HG03066 (cell line): ENCODE results near the gene MAPRE2.
"Not testable (repeated sequence)": the region's sequence is repeated elsewhere in the genome, so short reads cannot be mapped to it uniquely, and the experiment has no call there.

Experiments
- ATAC-seq: cut with Tn5 transposase; IDR thresholded peaks from one replicate; pipeline ENCODE4 v1.9.1; 2021; ENCODE audit warnings: low read depth; ENCODE audit not compliant: unreplicated experiment

Gene MAPRE2

GRCh38 chr18:35143622-35144596 is 102.7 kb downstream of the MAPRE2 start:
- no peak for ATAC-seq

GRCh38 chr18:35144698-35145097 is 103.5 kb downstream of the MAPRE2 start:
- no peak for ATAC-seq

- ATAC-seq, result not testable (repeated sequence)
Measured at GRCh38 chr18:35150195-35150594, 109.0 kb downstream of the MAPRE2 start.

GRCh38 chr18:35153609-35154272 is 112.5 kb downstream of the MAPRE2 start:
- ATAC-seq, result no peak

GRCh38 chr18:35155398-35156117 is 114.3 kb downstream of the MAPRE2 start:
- ATAC-seq, result no peak

- ATAC-seq, result no peak
Measured at GRCh38 chr18:35157181-35157580, 116.0 kb downstream of the MAPRE2 start.

GRCh38 chr18:35158728-35159450 is 117.7 kb downstream of the MAPRE2 start:
- ATAC-seq, result no peak

GRCh38 chr18:35159782-35160181 is 118.6 kb downstream of the MAPRE2 start:
- ATAC-seq, result no peak

GRCh38 chr18:35161485-35161884 is 120.3 kb downstream of the MAPRE2 start:
- no peak for ATAC-seq

GRCh38 chr18:35161934-35162333 is 120.7 kb downstream of the MAPRE2 start:
- no peak for ATAC-seq

- ATAC-seq, result no peak
Measured at GRCh38 chr18:35163014-35163539, 121.9 kb downstream of the MAPRE2 start.

- ATAC-seq, result no peak
Measured at GRCh38 chr18:35163721-35164120, 122.5 kb downstream of the MAPRE2 start.

- no peak for ATAC-seq
Measured at GRCh38 chr18:35164133-35164532, 122.9 kb downstream of the MAPRE2 start.

GRCh38 chr18:35167332-35167731 is 126.1 kb downstream of the MAPRE2 start:
- ATAC-seq, result no peak

- ATAC-seq, result no peak
Measured at GRCh38 chr18:35167857-35168256, 126.6 kb downstream of the MAPRE2 start.

- ATAC-seq, result not testable (repeated sequence)
Measured at GRCh38 chr18:35170323-35170722, 129.1 kb downstream of the MAPRE2 start.

- ATAC-seq, result no peak
Measured at GRCh38 chr18:35171315-35171987, 130.2 kb downstream of the MAPRE2 start.

GRCh38 chr18:35172009-35172408 is 130.8 kb downstream of the MAPRE2 start:
- no peak for ATAC-seq

GRCh38 chr18:35172451-35173035 is 131.3 kb downstream of the MAPRE2 start:
- ATAC-seq, result no peak
